GM18861 (cell line): Measurements from ENCODE around the gene ZNF678.

Experiments
- ATAC-seq: cut with Tn5 transposase; IDR thresholded peaks from one replicate; pipeline ENCODE4 v1.9.1; 2021; ENCODE audit not compliant: unreplicated experiment

The ZNF678 gene

DNA sequence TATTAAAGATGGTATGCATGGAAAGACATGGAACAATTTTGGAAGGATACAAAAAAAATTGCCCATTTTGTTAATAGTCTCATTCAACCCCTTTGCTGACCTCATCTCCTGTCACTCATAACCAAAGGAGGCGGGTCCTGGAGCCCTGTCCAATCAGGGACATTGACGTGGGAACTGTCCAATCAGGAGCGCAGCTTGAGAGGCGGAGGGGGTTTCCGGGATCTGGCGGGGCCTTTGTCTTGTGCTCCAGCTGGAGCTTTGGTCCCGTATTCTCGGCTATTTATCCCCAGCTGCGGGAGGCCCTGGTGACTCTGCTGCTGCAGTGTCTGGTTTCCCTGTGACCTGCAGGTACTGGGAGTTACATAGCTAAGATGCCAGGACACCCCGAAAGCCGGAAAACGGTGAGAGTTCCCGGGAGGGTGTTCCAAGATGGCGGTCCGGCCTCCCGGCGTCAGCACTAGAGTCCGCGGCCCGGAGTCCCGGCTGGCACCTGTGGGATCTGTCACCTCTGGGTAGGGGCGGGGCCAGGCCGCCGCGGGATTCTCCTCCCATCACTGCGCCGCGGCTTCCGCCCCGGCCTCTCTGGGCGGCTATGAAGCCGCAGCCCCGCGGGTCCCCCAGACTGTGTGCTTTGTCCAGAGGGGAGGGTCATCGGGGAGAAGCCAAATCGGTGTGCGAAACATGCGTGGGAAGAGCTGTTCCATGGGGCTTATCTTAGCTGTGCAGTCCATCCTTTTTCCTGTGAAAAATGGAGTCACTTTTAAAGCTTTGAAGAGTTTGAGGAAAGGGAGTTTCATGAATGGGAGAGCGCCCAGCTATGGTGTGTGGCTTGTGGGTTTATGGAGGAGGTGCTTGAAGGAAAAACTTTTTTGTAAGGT is at the start of gene ZNF678:
TSS of gene ZNF678 (plus strand) at position 233 of the 878 bp plus-strand sequence. CDS start 87,436 bp downstream, outside the sequence.
- ATAC-seq, result peak; percentile 92

DNA sequence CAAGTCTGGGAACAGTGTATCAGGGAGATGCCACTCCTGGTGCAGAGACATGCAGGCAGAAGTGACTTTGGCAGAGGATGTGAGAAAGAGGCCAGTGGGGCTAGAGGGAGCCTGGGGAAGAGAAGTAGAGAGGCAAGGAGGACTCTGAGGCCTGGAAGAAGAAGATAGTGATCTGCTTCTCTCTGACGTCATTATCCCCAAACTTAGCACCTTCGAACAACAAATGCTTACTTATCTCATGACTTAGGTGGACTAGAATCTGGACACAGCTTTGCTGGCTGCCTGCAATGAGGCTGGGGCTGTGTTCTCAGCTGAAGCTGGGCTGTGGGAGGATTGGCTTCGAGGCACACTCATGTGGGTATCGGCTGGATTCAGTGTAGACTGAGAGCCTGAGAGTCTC is 44.5 kb upstream of the ZNF678 start:
- ATAC-seq, result no peak

DNA sequence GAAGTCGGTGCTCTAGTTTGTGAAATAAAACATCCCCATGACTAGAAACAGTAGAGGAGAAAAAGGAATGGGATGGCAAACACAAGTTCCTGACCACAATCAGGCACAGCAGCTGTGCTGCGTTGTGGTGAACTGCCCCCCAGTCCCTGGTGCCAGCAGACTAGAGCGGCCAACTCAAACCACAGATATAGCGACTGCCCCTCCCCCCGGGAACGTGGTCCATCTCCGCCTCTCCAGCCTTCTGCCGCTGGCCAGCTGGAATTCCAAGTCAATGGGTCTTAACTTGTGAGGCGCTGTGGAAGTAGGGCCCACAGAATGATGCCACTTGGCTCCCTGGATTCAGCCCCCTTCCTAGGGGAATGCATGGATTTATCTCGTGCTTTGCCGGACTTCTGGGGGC is 41.6 kb upstream of the ZNF678 start:
- no peak for ATAC-seq

DNA sequence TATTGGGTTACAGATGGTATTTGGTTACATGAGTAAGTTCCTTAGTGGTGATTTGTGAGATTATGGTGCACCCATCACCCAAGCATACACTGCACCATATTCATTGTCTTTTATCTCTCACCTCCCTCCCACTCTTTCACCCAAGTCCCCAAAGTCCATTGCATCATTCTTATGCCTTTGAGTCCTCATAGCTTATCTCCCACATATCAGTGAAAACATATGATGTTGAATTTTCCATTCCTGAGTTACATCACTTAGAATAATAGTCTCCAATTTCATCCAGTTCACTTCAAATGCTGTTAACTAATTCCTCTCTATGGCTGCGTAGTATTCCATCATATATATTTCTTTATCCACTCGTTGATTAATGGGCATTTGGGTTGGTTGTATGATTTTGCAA is 36.8 kb upstream of the ZNF678 start:
- ATAC-seq, result no peak

DNA sequence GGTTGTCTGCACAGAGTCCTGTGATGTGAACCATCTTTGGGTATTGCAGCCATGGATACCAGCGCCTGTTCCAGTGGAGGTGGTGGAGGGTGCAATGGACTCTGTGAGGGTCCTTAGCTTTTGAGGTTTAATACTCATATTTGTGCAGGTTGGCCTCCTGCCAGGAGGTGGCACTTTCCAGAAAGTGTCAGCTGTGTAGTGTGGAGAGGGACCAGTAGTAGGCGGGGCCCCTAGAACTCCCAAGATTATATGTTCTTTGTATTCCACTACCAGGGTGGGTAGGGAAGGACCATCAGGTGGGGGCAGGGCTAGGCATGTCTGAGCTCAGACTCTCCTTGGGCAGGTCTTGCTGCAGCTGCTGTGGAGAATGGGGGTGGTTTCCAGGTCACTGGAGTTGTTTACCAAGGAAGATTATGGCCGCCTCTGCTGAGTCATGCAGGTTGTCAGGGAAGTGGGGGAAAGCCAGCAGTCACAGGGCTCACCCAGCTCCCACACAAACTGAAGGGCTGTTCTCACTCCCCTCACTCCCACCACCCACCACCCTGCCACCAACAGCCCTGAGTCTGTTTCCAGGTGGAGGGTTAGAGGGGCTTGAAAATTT is 31.2 kb upstream of the ZNF678 start:
- no peak for ATAC-seq

DNA sequence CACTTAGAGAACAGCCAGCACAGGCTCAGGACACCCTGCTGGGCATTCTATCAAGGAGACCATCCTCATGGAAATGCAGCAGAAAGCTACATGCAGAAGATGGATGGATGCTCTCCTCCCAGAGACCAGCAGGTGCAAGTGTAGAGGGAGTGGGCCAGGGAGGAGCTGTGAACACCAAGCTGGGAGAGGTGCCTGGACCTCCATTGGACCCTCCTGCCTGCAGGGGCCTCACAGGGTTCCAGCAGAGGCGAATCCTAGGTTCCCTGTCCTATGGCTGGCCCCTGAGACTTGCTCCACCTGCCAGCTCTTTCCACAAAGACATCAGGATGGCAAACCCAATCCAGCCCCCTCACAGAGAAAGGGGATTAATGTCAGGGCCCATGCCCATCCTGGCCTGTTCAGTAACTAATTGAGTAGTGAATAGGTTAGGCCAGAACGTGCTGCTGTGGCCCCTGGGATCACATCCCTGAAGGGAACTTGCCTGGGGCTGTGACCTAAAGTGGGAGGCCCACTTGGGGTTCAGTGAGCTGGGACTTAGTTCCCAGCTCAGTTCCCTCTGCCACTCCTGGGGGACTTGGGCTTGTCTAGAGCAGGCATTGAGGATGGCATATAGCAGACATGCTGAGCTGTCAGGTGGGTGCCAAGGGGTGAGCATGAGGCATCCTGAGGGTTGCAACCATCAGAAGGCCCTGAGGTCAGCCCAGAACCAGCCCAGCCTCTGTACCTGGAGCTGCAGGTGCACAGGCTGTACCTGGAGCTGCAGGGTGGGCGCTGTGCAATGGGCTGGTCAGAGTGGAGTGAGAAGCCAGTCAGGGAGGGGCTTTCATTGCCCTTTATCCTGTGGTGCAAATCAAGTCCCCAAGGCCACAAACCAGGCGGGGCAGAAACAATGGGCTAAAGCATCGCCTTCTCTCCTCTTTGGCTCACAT is 22.9 kb upstream of the ZNF678 start:
- ATAC-seq, result no peak

DNA sequence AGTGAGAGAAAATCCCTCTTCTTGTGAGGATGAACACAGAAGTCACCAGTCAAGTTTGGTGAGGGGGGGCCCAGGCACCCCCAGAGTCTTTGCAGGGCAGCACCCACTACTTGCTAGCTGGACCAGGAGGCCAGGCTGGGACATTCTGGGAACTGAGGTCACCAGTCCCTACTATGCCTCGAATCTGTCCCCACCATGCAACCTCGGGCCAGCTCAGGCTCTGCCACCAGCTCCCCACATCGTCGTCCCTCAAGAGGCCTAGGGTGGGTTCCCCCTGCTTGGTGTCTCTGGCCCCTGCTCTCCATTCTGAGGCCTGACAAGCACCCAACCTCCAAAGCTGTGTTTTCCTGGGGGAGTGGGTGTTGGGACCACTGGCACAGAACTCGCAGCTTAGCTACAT is 22.2 kb upstream of the ZNF678 start:
- ATAC-seq, result no peak

DNA sequence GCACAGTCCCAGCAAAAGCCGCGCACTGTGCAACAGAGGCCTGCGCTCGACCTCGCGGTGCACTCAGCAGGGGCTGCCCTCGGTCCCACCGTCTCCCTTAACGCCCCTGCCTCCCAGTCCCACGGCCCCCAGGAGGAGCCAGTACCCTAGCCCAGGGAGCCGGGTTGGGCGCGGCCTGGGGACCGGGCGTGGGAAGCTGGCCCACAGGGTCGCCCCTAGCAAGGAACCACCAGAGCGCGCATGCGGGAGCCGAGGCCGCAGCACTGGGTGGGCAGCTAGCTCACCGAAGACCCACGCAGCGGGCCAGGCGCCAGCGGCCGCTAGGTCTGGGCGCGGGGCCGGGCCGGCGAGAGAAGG is 21.6 kb upstream of the ZNF678 start:
- ATAC-seq, result no peak

DNA sequence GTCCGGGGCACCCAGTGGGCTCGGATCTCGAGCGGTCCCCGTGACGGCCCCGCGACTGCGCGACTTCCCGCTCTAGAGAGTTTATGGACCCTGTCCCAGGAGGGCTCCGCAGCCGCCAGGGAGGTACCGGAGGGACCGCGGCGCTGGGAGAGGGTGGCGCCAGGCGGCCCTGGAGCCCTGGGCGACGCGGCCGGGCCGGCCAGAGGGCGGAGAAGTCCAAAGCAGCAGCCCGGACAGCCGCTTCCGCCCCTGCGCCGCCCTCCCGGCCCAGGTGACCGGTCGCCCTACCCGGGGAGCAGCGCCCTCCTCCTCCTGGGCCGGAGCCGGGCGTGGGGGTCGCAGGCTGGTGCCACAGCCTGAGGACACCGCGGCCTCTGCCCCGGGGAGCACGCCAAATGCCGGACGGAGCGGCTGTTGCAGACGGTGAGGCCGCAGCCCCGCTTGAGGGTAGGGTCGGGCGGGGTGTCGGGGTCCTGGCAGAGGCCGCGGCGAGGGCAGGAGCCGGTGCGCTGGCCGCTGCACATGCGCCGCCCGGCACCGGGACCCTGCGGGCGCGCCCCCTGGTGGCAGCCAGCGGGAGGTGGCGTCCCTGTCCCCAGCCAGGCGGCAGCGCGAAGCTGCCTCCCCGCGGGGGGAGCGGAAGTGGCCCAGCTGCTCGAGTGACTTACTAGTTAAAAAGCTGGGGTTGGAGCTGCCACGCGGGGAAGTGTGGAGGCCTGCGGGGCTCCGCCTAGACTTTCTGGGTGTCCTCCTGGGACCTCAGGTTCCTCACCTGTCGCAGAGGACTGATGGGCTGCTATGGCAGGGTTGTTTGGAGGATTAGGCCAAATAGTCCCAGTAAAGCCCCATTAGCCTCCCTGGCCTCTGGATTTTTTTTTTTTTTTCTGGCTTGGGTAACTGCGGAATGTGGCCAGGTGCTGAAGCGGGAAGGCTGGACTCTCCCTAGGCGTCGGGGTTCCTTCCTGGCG is 20.9 kb upstream of the ZNF678 start:
- peak; percentile 98 for ATAC-seq

DNA sequence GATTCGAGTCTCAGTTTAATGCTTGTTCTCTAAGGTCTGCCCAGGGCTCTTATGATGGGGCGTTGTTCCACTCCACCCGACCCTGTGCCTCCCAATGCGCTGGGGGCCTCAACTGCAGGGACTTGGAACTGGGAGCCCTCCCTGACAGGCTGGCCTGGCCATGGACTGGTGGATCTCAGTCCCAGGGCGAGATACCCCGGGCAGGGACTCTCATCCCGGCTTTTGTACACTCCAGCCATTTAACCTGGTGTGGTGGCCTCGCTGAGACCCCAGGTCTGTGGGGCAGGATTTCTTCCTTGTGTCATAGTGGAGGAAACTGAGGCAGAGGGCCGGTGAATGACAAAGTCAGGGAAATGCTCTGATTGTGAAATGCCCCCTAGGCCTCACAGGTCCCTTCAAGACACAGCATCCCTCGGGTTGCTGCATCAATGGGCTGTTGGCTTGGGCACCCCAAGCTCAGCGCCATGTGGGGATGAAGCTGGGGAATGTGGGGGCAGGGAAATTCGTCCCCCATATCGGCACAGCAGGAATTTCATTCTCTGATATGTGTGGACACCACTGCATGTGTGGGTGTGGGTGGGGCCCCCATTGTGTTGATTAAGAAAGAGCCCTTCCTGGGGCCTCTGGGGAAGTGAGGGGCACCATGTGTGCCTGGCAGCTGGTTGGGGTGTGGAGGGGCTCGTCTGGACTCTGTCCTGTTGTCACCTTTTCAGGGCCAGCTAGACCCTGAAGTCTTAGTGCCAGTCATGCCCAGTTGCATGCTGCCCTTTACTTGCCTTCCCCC is 19.9 kb upstream of the ZNF678 start:
- no peak for ATAC-seq

DNA sequence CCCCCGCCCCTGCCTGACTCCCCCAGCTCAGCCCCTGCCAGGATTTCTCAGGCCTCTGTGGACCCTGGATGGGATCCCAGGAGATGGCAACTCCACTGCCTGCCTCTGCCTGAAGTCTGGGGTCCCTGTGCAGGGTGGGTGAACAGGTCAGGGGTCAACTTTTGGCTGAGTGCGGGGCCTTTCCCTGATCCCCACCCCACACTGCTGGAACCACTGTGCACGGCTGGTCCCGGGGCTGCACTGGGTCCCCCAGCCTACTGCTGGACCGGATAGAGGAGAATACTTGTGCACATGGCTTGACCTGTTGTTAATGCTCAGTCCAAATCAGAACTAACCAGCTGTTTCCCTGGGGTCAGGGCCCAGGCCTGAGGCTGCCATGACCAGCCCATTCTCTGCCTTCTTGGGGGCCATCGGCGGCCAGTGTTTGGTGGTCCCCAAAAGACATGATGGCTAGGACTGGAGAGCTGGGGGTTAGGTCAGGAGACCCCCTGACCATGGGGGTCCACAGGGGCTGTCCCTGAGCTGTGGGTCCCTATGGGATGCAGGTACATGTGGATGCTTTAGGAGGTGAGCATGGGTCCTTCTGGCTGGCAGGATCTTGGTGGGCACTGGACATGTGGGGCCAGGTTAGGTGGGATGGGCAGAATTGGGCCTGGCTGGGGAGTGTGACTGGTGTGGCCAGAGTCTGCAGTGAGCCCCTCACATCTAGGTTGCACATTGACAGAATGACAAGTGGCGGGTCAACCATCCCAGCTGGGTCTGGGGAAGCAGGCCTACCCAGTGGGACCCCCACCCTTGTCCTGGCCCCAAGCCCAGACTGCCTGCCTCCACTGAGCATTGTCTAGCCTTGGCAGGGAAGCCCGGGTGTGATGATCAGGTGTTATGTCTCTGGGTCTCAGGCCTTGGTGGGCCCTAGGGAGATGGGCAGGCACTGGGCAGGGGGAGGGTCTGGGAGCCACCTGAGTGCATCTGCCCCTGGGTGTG is 19.0 kb upstream of the ZNF678 start:
- no peak for ATAC-seq

DNA sequence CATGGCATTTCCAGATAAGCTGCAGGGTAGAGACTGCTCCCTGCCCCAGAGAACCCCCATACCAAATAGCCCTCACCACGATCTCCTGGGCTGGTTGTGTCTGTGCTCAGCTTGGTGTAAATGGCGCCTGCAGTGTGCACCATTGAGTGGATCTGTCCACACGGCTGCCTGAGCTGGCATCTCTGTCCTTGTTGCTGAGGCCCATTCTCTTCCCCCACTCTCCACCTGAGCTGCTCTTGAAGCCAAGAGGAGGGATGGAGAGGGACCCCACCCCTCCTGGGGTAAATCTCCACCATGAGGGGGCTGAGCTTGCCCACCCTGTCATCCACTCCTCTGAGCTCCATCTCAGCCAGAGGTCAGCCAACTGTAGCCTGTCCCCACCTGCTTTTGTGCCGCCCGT is 18.0 kb upstream of the ZNF678 start:
- no peak for ATAC-seq

DNA sequence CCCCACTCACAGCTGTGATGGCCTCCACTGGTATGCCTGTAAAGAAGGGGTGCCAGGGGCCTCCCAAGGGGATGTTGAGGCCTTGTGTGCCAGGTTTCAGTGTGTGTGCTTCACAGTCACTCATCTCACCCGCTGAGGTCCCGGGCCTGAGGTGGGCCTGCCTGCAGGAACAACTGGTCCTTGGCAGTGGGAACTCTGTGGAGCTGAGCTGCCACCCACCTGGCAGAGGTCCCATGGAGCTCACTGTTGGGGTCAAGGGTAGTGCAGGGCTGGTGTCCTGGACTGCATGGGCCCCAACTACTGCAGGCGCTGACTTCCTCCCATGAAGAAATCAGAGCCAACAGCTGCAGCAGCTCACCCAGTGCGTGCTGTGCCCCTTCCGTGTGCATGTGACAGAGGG is 17.3 kb upstream of the ZNF678 start:
- ATAC-seq, result no peak

DNA sequence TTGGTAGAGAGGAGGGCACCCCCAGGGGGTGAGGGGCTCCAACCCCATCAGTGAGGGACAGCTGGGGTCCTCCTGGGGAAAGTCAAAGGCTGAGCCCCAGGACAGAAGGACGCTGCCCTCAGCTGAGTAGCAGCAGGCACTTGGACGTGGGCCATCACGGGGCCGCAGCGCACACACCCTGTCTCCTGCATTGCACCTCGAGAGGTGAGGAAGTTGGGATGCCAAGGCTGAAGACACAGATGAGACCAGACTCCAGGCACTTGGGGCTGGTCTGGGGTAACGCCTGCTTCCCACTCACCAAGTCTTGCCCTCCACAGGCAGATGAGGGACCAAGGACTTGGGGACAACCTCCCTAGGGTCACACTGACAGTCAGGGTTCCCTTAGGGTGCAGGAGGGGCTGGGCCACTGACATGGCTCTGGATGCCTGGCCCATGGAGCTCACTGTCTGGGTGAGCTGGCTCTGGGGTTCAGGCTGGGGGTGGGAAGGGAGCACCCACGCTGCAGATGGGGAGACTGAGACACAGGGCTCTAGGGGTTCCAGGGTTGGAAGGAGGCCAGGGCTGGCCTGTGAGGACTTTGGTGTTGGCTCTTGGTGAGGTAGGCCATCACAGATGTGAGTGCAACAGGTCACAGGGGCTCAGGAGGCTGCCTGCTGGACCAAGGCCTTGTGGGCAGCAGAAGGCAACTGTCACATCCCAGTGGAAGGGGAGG is 16.6 kb upstream of the ZNF678 start:
- ATAC-seq, result no peak

DNA sequence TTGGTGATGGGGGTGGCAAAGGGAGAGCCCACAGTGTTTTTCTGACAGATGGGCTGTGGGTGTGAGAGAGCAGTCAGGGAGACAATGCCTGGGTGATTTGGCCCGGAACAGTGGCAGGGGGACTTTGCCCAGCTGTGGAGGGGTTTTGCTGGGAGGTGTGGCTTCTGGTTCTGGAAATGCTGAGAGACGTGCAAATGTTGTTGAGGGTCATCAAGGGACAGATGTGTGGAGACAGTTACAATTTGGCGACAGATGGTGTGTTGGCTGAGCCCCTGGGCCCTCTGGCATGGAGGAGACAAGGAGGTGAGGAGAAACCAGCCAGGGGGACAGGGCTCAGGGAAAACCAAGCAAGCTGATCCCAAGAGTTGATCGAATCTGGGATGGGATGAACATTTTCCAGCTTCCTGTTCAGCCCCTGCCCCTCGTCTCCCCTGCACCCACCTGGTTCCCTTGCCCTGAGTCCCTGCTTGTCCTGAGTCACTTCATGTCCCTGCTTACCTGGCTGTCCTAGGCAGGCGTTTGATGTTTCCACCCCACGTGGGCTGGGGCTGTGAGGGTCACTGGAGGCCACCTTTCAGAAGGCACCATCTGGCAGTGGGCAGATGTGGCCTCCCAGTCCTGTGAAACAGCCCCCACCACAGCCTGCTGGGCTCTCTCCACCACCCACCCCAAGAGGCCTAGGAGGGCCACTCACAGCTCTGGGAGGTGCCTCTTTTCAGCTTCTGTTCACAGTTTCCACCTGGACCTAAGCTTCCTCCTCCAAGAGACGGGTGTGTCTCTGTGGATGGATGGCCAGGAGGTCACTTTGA is 15.8 kb upstream of the ZNF678 start:
- no peak for ATAC-seq

DNA sequence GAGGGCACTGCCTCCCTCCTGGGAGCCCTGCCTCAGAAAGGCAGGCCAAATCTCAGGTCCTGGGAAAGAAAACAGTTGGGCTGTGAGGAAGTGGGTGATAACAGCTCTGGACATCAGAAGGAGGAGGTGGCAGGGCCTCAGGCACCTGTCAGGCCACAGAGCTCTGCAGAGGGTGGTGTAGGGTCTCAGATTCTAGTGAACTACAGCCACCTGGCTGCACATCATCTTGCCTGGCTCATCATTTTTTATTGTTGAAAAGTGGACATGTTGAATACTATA is 15.3 kb upstream of the ZNF678 start:
- ATAC-seq, result no peak

DNA sequence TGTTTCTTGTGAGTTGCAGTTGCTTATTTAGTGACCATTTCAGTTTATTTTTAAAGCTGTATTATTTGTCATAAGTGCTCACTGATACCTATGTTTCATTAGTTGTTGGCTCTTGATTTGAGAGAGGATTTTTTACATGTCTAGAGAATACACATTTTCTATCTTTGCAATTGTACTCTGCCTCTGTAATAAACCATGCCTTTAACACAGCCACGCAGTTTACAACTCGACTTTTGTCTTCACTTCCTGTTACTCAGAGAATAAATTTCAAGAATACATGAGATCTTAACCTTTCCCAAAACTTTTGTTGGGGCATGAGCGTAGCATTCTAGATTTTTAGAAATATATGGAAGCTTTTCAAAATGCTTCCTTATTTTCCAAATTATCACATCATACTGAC is 14.9 kb upstream of the ZNF678 start:
- ATAC-seq, result no peak
